Measurements from ENCODE around the gene NUP42.

- TF ChIP-seq CTCF (IDR thresholded peaks at IDR 0.05), result no peak
- TF ChIP-seq POLR2A (IDR thresholded peaks at IDR 0.05), result no peak
Observed at GRCh38 chr7:23133797-23134196, 48.1 kb upstream of the NUP42 start.

Measured in lower leg skin (tissue), 3 donors.